HG03064 (cell line): Measurements from ENCODE around the gene UBAC2.
A peak's percentile ranks its signal among the peaks of the same experiment; 100 is the strongest.
"Not testable (repeated sequence)": the region's sequence is repeated elsewhere in the genome, so short reads cannot be mapped to it uniquely, and the experiment has no call there.

Source experiments
- ATAC-seq: cut with Tn5 transposase; IDR thresholded peaks from one replicate; pipeline ENCODE4 v1.9.1; 2021; ENCODE audit warnings: low read depth; ENCODE audit not compliant: unreplicated experiment

Gene UBAC2

GRCh38 chr13:99210627-99211026 is 10.0 kb downstream of the UBAC2 start:
- not testable (repeated sequence) for ATAC-seq

GRCh38 chr13:99211421-99212035 is 10.9 kb downstream of the UBAC2 start:
- ATAC-seq = no peak

GRCh38 chr13:99214232-99214631 is 13.6 kb downstream of the UBAC2 start:
- peak; percentile 72 for ATAC-seq

- no peak for ATAC-seq
These were observed 14.1 kb downstream of the UBAC2 start for GRCh38 chr13:99214731-99215130.

GRCh38 chr13:99215184-99215830 is 14.7 kb downstream of the UBAC2 start:
- no peak for ATAC-seq

- no peak for ATAC-seq
These were observed 16.9 kb downstream of the UBAC2 start for GRCh38 chr13:99217461-99218110.

GRCh38 chr13:99218126-99218525 is 17.5 kb downstream of the UBAC2 start:
- ATAC-seq = no peak

- ATAC-seq = no peak
These were observed 17.9 kb downstream of the UBAC2 start for GRCh38 chr13:99218545-99218944.

- ATAC-seq = peak; percentile 68
These were observed 18.3 kb downstream of the UBAC2 start for GRCh38 chr13:99218969-99219368.

GRCh38 chr13:99220199-99220935 is 19.7 kb downstream of the UBAC2 start:
- ATAC-seq = no peak

GRCh38 chr13:99221567-99222239 is 21.0 kb downstream of the UBAC2 start:
- ATAC-seq = no peak

- ATAC-seq = no peak
These were observed 22.9 kb downstream of the UBAC2 start for GRCh38 chr13:99223587-99223986.

- no peak for ATAC-seq
These were observed 23.4 kb downstream of the UBAC2 start for GRCh38 chr13:99224021-99224420.

GRCh38 chr13:99225078-99225477 is 24.4 kb downstream of the UBAC2 start:
- no peak for ATAC-seq

GRCh38 chr13:99226513-99226912 is 25.9 kb downstream of the UBAC2 start:
- ATAC-seq = no peak

- no peak for ATAC-seq
These were observed 26.8 kb downstream of the UBAC2 start for GRCh38 chr13:99227331-99227900.

GRCh38 chr13:99227909-99228688 is 27.4 kb downstream of the UBAC2 start:
- no peak for ATAC-seq

- peak; percentile 81 for ATAC-seq
These were observed 28.4 kb downstream of the UBAC2 start for GRCh38 chr13:99228737-99229691.
